ENCODE results near the gene ARHGEF25.

ARHGEF25 gene

DNA sequence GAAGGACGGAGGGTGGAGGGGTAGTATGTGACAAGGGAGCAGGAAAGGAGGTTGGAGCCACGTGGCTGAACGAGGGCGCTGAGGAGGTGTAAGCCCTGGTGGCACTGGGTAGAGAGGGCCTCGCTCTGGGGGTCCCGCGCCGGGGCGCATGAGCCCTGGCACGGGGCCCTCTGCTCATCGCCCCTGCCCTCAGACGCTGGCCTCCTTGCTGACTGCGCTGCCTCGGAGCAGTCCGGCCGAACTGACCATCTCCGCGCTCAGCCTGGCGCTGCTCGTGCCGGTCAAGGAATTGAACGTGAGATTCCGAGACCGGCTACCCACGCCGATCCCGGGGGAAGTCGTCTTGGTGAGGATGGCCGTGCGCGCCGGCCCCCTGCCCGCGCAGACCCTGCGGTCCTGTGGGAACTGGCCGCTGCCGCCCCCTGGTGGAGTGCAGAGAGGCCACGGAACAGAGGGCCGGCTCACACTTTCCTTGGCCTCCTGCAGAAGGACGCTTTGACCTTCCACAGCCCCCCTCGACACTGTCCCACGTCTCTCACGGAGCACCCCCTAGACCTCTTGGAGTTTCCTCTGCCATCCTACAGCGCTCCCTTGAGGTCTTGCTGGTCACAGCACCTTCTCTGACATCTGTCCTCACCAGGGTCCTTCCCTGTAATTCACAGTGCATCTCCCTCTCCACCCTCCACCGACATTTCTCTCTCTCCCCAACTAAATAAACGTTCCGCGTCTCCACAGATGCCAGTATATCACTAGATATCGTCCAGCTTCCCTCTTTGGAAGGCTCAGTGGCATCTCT, 10.5 kb downstream of the ARHGEF25 start (continued):
- no peak for TF ChIP-seq ZNF514 (tag by site-specific recombination; IDR thresholded peaks at IDR 0.05)
- TF ChIP-seq ZNF670 (tag by site-specific recombination; IDR thresholded peaks at IDR 0.05; ENCODE audit: low read depth), result no peak

- peaks cover 0 to 44% of the 10 kb centered on the region in 2 experiments; a peak in 1 of 3 replicates for H3K36me3 ChIP-seq (ENCODE audit: control insufficient read depth in 2 of 2, insufficient read depth in 1 of 2, low read length in 2 of 2)
- TF ChIP-seq PRDM1 (tag by site-specific recombination; IDR thresholded peaks at IDR 0.05) (no peak), ZNF302 (tag by site-specific recombination; IDR thresholded peaks at IDR 0.05; ENCODE audit: low read depth) (no peak), ZNF398 (tag by site-specific recombination; IDR thresholded peaks at IDR 0.05) (peak; percentile 41), ZNF366 (tag by site-specific recombination; conservative IDR thresholded peaks at IDR 0.05) (peak; percentile 72)
- TF ChIP-seq, protein P1, sequence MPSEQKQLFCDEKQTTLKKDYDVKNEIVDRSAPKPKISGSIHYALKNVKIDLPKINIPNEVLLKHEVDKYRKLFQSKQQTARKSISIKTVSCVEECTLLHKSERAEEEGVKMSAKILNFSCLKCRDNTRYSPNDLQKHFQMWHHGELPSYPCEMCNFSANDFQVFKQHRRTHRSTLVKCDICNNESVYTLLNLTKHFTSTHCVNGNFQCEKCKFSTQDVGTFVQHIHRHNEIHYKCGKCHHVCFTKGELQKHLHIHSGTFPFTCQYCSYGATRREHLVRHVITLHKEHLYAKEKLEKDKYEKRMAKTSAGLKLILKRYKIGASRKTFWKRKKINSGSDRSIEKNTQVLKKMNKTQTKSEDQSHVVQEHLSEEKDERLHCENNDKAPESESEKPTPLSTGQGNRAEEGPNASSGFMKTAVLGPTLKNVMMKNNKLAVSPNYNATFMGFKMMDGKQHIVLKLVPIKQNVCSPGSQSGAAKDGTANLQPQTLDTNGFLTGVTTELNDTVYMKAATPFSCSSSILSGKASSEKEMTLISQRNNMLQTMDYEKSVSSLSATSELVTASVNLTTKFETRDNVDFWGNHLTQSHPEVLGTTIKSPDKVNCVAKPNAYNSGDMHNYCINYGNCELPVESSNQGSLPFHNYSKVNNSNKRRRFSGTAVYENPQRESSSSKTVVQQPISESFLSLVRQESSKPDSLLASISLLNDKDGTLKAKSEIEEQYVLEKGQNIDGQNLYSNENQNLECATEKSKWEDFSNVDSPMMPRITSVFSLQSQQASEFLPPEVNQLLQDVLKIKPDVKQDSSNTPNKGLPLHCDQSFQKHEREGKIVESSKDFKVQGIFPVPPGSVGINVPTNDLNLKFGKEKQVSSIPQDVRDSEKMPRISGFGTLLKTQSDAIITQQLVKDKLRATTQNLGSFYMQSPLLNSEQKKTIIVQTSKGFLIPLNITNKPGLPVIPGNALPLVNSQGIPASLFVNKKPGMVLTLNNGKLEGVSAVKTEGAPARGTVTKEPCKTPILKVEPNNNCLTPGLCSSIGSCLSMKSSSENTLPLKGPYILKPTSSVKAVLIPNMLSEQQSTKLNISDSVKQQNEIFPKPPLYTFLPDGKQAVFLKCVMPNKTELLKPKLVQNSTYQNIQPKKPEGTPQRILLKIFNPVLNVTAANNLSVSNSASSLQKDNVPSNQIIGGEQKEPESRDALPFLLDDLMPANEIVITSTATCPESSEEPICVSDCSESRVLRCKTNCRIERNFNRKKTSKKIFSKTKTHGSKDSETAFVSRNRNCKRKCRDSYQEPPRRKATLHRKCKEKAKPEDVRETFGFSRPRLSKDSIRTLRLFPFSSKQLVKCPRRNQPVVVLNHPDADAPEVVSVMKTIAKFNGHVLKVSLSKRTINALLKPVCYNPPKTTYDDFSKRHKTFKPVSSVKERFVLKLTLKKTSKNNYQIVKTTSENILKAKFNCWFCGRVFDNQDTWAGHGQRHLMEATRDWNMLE (tag by site-specific recombination; conservative IDR thresholded peaks at IDR 0.05; ENCODE audit: low read depth), result no peak
- CTCF ChIA-PET, result interaction anchor here (0.6 to 4.5 kb wide), 18 partner anchors 8 to 159 kb away, joined by 3 to 113 read pairs (median 4); partner anchors contain the start of genes B4GALNT1, CYP27B1, DCTN2 and DTX3
- H3K4me1 ChIP-seq (ENCODE audit: control insufficient read depth, insufficient read depth, low read length), result no peaks in the 10 kb centered on the region
- no peaks in the 10 kb centered on the region for H3K9me3 ChIP-seq (ENCODE audit: control insufficient read depth, insufficient read depth, low read depth, low read length)
- POLR2A ChIA-PET, result no interaction called here
- no peak overlapping the region for H3K4me3 ChIP-seq (ENCODE audit: low read depth, low read length)
- no peak overlapping the region for H3K27ac ChIP-seq (ENCODE audit: extremely low read depth, low read depth, low read length)
These were observed 11.3 kb downstream of the ARHGEF25 start for GRCh38 chr12:57622293-57623245.

DNA sequence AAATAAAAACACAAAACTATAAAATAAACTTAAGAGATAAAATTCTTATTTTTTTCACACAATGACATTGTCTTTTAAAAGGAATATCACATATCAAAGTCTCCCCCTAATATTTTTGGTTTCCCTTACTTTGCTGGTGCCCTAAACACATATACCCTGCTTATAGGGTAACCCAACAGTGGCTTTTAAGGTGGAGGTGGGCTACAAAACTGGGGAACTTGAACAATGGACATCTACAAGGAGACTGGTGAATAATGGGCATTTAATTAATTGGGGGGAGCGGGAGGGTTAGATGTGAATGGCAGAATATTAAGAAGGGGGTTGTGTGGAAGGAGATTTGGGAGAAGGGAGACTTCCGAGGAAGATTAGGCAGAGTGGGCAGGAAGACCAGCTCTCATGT, 12.2 kb downstream of the ARHGEF25 start:
- H3K36me3 ChIP-seq (ENCODE audit: control insufficient read depth in 2 of 2, insufficient read depth in 1 of 2, low read length in 2 of 2), result peaks cover 0 to 49% of the 10 kb centered on the region in 2 experiments; a peak in 1 of 3 replicates
- ChIA-PET POLR2A (no interaction called here), CTCF (interaction anchor here (0.9 to 1.5 kb wide), 3 partner anchors 10 to 64 kb away, joined by 3 to 5 read pairs (median 4); no protein-coding TSS in a partner anchor)
- H3K27ac ChIP-seq (ENCODE audit: extremely low read depth, low read depth, low read length), result no peak overlapping the region
- no peak overlapping the region for H3K4me3 ChIP-seq (ENCODE audit: low read depth, low read length)
- no peaks in the 10 kb centered on the region for H3K4me1 ChIP-seq (ENCODE audit: control insufficient read depth, insufficient read depth, low read length)
- H3K9me3 ChIP-seq (ENCODE audit: control insufficient read depth, insufficient read depth, low read depth, low read length), result no peaks in the 10 kb centered on the region
- no peak for TF ChIP-seq ZNF449 (tag by site-specific recombination; IDR thresholded peaks at IDR 0.05)
- no peak for TF ChIP-seq ZNF202 (tag by site-specific recombination; IDR thresholded peaks at IDR 0.05; ENCODE audit: borderline replicate concordance)
- no peak for TF ChIP-seq ZNF169 (tag by site-specific recombination; IDR thresholded peaks at IDR 0.05)
- no peak for TF ChIP-seq MZF1 (tag by site-specific recombination; IDR thresholded peaks at IDR 0.05; ENCODE audit: borderline replicate concordance)
- TF ChIP-seq ZBTB8A (tag by site-specific recombination; IDR thresholded peaks at IDR 0.05), result no peak
- no peak for TF ChIP-seq ZNF394 (tag by site-specific recombination; IDR thresholded peaks at IDR 0.05; ENCODE audit: borderline replicate concordance)
- TF ChIP-seq ZNF423 (tag by site-specific recombination; IDR thresholded peaks at IDR 0.05), result no peak
- TF ChIP-seq ZNF555 (tag by site-specific recombination; conservative IDR thresholded peaks at IDR 0.05), result no peak
- no peak for TF ChIP-seq ZNF501 (tag by site-specific recombination; IDR thresholded peaks at IDR 0.05)
- no peak for TF ChIP-seq OSR2 (tag by site-specific recombination; IDR thresholded peaks at IDR 0.05)
- TF ChIP-seq ZNF654 (tag by site-specific recombination; IDR thresholded peaks at IDR 0.05; ENCODE audit: low read depth), result no peak
- TF ChIP-seq ZNF354C (tag by site-specific recombination; IDR thresholded peaks at IDR 0.05; ENCODE audit: borderline replicate concordance, low read depth), result no peak
- TF ChIP-seq ZBTB17 (tag by site-specific recombination; IDR thresholded peaks at IDR 0.05), result no peak

All from HEK293 (cell line).